HUES64 (cell line): ENCODE measurements around the gene KCNK10.

Experiments
- H3K27ac ChIP-seq: 2 replicates; pipeline ENCODE4 v1.7.0; 2013; ENCODE audit warnings: low read depth, low read length, inconsistent platforms
- H3K27me3 ChIP-seq: 2 replicates; pipeline ENCODE4 v1.6.1; 2013; ENCODE audit warnings: mild to moderate bottlenecking, low read length; ENCODE audit not compliant: insufficient read depth
- H3K36me3 ChIP-seq: 2 replicates; pipeline ENCODE4 v1.6.1; 2013; ENCODE audit warnings: mild to moderate bottlenecking, low read length; ENCODE audit not compliant: insufficient read depth
- H3K4me1 ChIP-seq: 2 replicates; pipeline ENCODE4 v1.6.1; 2013; ENCODE audit warnings: mild to moderate bottlenecking, low read length, moderate library complexity; ENCODE audit not compliant: insufficient read depth
- H3K4me3 ChIP-seq: 2 replicates; pipeline ENCODE4 v1.5.1; 2013; ENCODE audit warnings: mild to moderate bottlenecking, low read length, moderate library complexity
- H3K9ac ChIP-seq: 2 replicates; pipeline ENCODE4 v1.6.1; 2013; ENCODE audit warnings: mild to moderate bottlenecking, low read depth, low read length
- H3K9me3 ChIP-seq: 2 replicates; pipeline ENCODE4 v1.6.1; 2013; ENCODE audit warnings: low read depth, low read length; ENCODE audit not compliant: insufficient read depth
- WGBS: fragments of 150-250, 120-280 bp; methylation state at CpG from one replicate; pipeline ENCODE4 v1.1.7; 2013; ENCODE audit warnings: missing lambda C conversion rate; 5-methylcytosine and 5-hydroxymethylcytosine counted together

KCNK10 gene

GRCh38 chr14:88247228-88247627, 75.8 kb downstream of the KCNK10 start:
- over 99% methylated on average over 4 of the region's 4 CpGs for WGBS
- no peak overlapping the region for H3K4me3 ChIP-seq
- H3K36me3 ChIP-seq = no peaks in the 10 kb centered on the region
- H3K4me1 ChIP-seq = peaks cover 8% of the 10 kb centered on the region; the same call in 1 of the 2 replicates
- H3K9ac ChIP-seq = no peak overlapping the region
- no peaks in the 10 kb centered on the region for H3K9me3 ChIP-seq
- H3K27me3 ChIP-seq = no peaks in the 10 kb centered on the region; the same call in 1 of the 2 replicates
- H3K27ac ChIP-seq = no peak overlapping the region

GRCh38 chr14:88245321-88245720, 77.7 kb downstream of the KCNK10 start:
- Histone ChIP-seq H3K4me3 (no peak overlapping the region), H3K36me3 (no peaks in the 10 kb centered on the region), H3K9me3 (no peaks in the 10 kb centered on the region), H3K27ac (no peak overlapping the region), H3K4me1 (peaks cover 8% of the 10 kb centered on the region; the same call in 1 of the 2 replicates), H3K27me3 (no peaks in the 10 kb centered on the region; the same call in 1 of the 2 replicates), H3K9ac (no peak overlapping the region)
- 74% methylated on average over 6 of the region's 8 CpGs for WGBS

- Histone ChIP-seq H3K4me3 (no peak overlapping the region), H3K27ac (no peak overlapping the region), H3K9ac (no peak overlapping the region), H3K27me3 (no peaks in the 10 kb centered on the region; the same call in 1 of the 2 replicates), H3K9me3 (no peaks in the 10 kb centered on the region), H3K36me3 (no peaks in the 10 kb centered on the region), H3K4me1 (peaks cover 8% of the 10 kb centered on the region; the same call in 1 of the 2 replicates)
- WGBS = 94% methylated on average over 3 of the region's 4 CpGs
Observed at GRCh38 chr14:88243946-88244345, 79.1 kb downstream of the KCNK10 start.

- Histone ChIP-seq H3K9me3 (no peaks in the 10 kb centered on the region), H3K4me1 (peaks cover 8% of the 10 kb centered on the region; the same call in 1 of the 2 replicates)
- WGBS = 95% methylated on average over 5 of the region's 5 CpGs
Observed at GRCh38 chr14:88242446-88242845, 80.6 kb downstream of the KCNK10 start.

GRCh38 chr14:88241810-88242209, 81.3 kb downstream of the KCNK10 start:
- no peak overlapping the region for H3K27ac ChIP-seq
- no peaks in the 10 kb centered on the region for H3K27me3 ChIP-seq
- H3K36me3 ChIP-seq = no peaks in the 10 kb centered on the region
- WGBS = 94% methylated on average over 9 of the region's 9 CpGs
- no peak overlapping the region for H3K9ac ChIP-seq
- H3K4me1 ChIP-seq = peaks cover 8% of the 10 kb centered on the region; the same call in 1 of the 2 replicates
- no peaks in the 10 kb centered on the region for H3K9me3 ChIP-seq
- no peak overlapping the region for H3K4me3 ChIP-seq

More at GRCh38 chr14:88242446-88242845, 80.6 kb downstream of the KCNK10 start:
- Histone ChIP-seq H3K27ac (no peak overlapping the region), H3K9ac (no peak overlapping the region), H3K27me3 (no peaks in the 10 kb centered on the region), H3K4me3 (no peak overlapping the region), H3K36me3 (no peaks in the 10 kb centered on the region)

GRCh38 chr14:88234442-88234841, 88.6 kb downstream of the KCNK10 start:
- Histone ChIP-seq H3K4me1 (no peaks in the 10 kb centered on the region), H3K9ac (no peak overlapping the region), H3K27ac (no peak overlapping the region), H3K4me3 (no peak overlapping the region), H3K27me3 (no peaks in the 10 kb centered on the region), H3K36me3 (no peaks in the 10 kb centered on the region), H3K9me3 (no peaks in the 10 kb centered on the region)
- WGBS = 92% methylated on average over 4 of the region's 4 CpGs

GRCh38 chr14:88233915-88234314, 89.2 kb downstream of the KCNK10 start:
- WGBS = 53% methylated on average over 5 of the region's 5 CpGs

GRCh38 chr14:88232771-88233170, 90.3 kb downstream of the KCNK10 start:
- Histone ChIP-seq H3K4me1 (no peaks in the 10 kb centered on the region), H3K9ac (no peak overlapping the region), H3K4me3 (no peak overlapping the region), H3K36me3 (no peaks in the 10 kb centered on the region), H3K9me3 (no peaks in the 10 kb centered on the region), H3K27ac (no peak overlapping the region), H3K27me3 (no peaks in the 10 kb centered on the region)
- WGBS = 80% methylated on average over 1 of the region's 3 CpGs

More at GRCh38 chr14:88233915-88234314, 89.2 kb downstream of the KCNK10 start:
- no peaks in the 10 kb centered on the region for H3K27me3 ChIP-seq
- no peak overlapping the region for H3K9ac ChIP-seq
- H3K4me1 ChIP-seq = no peaks in the 10 kb centered on the region
- H3K36me3 ChIP-seq = no peaks in the 10 kb centered on the region
- no peaks in the 10 kb centered on the region for H3K9me3 ChIP-seq
- H3K27ac ChIP-seq = no peak overlapping the region
- no peak overlapping the region for H3K4me3 ChIP-seq

- H3K4me1 ChIP-seq = no peaks in the 10 kb centered on the region
- no peak overlapping the region for H3K9ac ChIP-seq
- WGBS = 91% methylated on average over 5 of the region's 5 CpGs
- H3K4me3 ChIP-seq = no peak overlapping the region
- no peak overlapping the region for H3K27ac ChIP-seq
- H3K9me3 ChIP-seq = no peaks in the 10 kb centered on the region
- H3K27me3 ChIP-seq = no peaks in the 10 kb centered on the region
- H3K36me3 ChIP-seq = no peaks in the 10 kb centered on the region
Observed at GRCh38 chr14:88231603-88232002, 91.5 kb downstream of the KCNK10 start.

- Histone ChIP-seq H3K4me3 (no peak overlapping the region), H3K4me1 (no peaks in the 10 kb centered on the region), H3K9me3 (no peaks in the 10 kb centered on the region), H3K27ac (no peak overlapping the region), H3K27me3 (no peaks in the 10 kb centered on the region), H3K36me3 (no peaks in the 10 kb centered on the region), H3K9ac (no peak overlapping the region)
- WGBS = 100% methylated on average over 1 of the region's 1 CpG
Observed at GRCh38 chr14:88229428-88229827, 93.6 kb downstream of the KCNK10 start.

GRCh38 chr14:88228522-88229236, 94.4 kb downstream of the KCNK10 start:
- 92% methylated on average over 3 of the region's 3 CpGs for WGBS
- H3K9ac ChIP-seq = no peak overlapping the region
- no peak overlapping the region for H3K27ac ChIP-seq
- no peak overlapping the region for H3K4me3 ChIP-seq
- no peaks in the 10 kb centered on the region for H3K27me3 ChIP-seq
- H3K36me3 ChIP-seq = no peaks in the 10 kb centered on the region
- H3K9me3 ChIP-seq = no peaks in the 10 kb centered on the region
- H3K4me1 ChIP-seq = no peaks in the 10 kb centered on the region
